Amniotic epithelial cell (primary cell): ENCODE data around the gene WDR5B.
A peak's percentile ranks its signal among the peaks of the same experiment; 100 is the strongest.

Experiments
- DNase-seq: peaks from one replicate; pipeline ENCODE4 v3.0.0-alpha.2; 2010; ENCODE audit warnings: low read depth

Gene WDR5B

DNA sequence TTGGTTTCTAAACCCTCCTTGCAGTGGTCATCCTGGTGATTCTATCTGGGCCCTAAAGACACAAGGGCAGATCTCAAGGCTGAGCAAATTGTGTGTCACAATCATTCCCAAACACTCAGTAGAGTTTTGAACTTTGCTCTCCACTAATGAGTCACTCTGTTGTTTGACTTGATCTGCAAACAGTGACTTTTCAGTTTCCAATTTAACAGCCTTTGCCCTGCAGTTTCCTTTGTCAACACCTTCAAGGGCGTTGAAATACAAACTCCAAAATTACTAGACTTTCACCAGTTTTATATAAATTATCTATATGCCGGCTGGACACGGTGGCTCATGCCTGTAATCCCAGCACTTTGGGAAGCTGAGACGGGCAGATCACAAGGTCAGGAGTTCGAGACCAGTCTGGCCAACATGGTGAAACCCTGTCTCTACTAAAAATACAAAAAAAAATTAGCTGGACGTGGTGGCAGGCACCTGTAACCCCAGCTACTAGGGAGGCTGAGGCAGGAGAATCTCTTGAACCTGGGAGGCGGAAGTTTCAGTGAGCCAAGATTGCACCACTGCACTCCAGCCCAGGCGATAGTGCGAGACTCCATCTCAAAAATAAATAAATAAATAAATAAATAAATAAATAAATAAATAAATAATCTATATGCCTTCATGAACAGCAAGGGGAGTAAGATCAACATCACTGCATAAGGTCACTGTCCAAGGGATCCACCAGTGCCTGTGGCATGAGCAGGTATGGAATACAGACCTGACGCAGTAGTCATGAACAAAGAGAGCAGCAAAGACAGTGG is 50.1 kb downstream of the WDR5B start:
- DNase-seq: peak; percentile 78

DNA sequence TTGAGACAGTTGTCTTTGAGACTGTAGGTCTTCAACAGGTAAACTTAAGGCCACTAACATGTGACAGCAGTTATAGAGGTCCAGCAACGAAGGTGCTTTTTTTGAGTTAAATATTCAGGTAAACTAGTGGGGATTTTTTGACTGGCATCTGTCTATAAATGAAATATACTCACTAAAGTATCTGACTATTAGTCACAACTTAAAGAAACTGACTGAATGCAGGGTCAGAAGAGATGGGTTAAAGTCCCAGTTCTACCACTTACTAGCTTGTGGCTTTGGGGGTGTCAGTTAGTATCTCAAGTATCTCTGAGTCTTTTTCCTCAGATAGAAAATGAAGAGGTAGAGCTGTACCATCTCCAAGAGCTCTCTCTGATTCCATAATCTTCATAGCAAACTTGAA is 50.8 kb downstream of the WDR5B start:
- no peak for DNase-seq

DNA sequence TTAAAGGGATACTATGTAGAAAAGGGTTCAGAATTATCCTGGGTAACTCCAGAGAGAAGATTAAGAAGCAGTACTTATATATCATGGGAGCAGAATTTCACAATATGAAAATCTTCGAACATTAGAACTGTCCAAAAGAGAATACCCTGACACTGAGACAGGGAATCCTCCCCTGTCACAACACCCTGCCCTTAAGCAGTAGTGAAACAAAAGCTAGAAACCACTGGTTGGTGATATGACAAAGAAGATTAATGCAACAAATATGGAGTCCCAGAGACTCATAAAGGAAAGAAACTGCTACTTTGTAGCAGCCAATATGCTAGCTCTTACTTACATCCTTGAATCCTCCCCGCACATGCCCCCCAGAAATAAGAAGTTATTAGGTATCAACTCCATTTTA is 51.4 kb downstream of the WDR5B start:
- DNase-seq: no peak
